ENCODE measurements around the gene SMG7. TPM values are rescaled to one million over a fixed set of nuclear protein-coding genes. Genes with fewer than 3 reads are reported as not detected.

Gene SMG7
- 41.6 and 56.4 TPM in 2 replicates for total RNA-seq

DNA sequence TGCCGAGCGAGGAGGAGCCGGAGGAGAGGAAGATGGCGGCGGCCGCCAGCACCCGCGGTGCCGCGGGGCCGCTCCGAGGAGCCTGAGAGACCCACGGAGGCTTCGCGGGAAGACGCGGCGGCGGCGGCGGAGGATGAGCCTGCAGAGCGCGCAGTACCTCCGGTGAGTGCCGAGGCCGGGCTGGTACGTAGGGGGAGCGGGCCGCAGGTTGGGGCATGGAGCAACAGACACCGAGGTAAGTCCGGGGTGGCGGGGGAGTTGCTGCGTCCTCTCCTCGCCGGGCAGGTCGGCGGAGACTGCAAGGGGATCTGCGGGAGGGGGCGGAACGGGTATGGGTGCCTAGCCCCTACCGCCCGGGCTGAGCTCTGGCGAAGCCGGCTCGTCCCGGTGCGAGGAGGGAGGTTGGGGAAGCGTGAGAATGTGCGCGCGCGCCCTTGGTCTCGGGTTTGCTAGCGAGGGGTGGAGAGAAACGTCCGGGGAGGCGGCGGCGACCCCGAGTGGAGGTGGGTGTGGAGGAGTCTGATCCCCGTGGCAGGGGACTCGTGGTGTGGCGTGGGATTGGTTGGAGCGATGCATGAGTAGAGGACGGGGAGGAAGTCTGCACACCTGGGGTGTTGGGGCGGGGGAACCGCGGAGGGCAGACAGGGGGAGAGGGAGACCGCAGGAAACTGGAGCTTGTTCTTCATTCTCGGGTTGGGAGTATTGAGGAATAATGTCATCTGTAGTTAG is at the start of gene SMG7:
SMG7 (plus strand) TSS at position 12 of the 729 bp plus-strand sequence; CDS start at position 134, 122 bp downstream.

DNA sequence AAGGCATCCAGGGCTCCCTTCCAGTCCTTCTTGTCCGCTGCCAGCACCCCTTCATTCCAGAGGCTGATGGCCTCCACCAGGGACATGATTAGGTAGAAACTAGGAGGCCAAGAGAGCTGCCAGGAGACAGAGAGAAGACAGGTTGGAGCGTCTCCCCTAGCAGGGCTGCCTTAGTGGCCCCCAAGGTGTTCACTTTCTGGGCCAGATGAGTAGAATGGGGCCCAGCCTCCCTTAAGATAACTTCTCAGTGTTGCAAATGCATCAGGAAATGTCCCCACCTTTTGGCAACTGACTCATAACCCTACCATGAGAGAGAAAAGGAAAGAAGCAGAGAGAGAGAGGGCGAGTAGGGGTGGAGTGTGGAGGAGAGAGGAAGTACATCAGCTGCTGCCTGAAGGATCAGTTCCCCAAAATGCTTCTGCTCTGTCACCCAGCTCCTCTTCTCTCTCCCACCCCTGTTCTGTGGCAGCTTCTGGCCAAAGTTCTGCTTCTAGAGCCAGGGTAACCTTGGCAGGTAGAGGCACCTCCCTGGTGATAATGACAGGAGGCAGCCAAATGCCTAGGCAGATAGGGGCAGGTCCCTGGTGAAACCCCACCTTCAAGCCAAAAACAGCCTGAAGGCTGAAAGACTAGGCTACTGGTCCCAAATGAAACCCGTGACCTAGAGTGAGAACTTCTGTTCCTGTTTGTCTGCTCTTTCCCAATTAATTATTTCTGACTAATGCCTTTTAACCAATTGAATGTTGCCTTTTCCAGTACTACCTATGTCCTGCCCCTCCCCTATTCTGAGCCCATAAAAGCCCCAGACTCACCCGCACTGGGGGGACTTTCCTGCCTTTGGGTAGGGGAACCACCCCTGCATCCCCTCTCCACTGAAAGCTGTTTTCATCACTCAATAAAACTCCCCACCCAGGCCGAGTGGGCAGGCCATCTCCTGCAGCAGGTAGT is 118.2 kb downstream of the SMG7 start, which contains the start of gene NCF2:
NCF2 (minus strand) TSS at position 216 of the 948 bp plus-strand sequence; CDS start at position 86, 130 bp downstream.

Other genes starting within 250 kb of the SMG7 start
- 0.13 and 0.72 TPM in 2 replicates for gene NMNAT2, start 54.1 kb upstream of the SMG7 start, total RNA-seq
- not detected in 2 replicates for gene NCF2, start 118.0 kb downstream of the SMG7 start, total RNA-seq
- 248 and 298 TPM in 2 replicates for gene ARPC5, start 163.3 kb downstream of the SMG7 start, total RNA-seq
- gene APOBEC4, start 180.8 kb downstream of the SMG7 start, total RNA-seq: not detected in 2 replicates

All from thoracic aorta endothelial cell (primary cell).